Endometrial microvascular endothelial cells (primary cell): ENCODE data around the gene UTP14A. TPM values are rescaled to one million over a fixed set of nuclear protein-coding genes. Genes with fewer than 3 reads are reported as not detected.

Experiments
- total RNA-seq: library from RNA; depleted of rRNA; stranded (reverse); fragments of >200 nt; gene quantifications from one replicate; pipeline ENCODE4 v1.2.3, GENCODE V29; 2015; ENCODE audit errors: inconsistent ontology term

The UTP14A gene
- total RNA-seq, 1 donor from 2014 or later = 17.3 TPM

Other genes with a start within 250 kb of the UTP14A start
- gene XPNPEP2, start 167.2 kb upstream of the UTP14A start, total RNA-seq = not detected
- not detected for gene SASH3, start 126.2 kb upstream of the UTP14A start, total RNA-seq
- 34.0 TPM for gene ZDHHC9, start 62.3 kb upstream of the UTP14A start, total RNA-seq
- gene BCORL1, start 76.5 kb downstream of the UTP14A start, total RNA-seq = 1.9 TPM
- 18.5 TPM for gene ELF4, start 204.3 kb downstream of the UTP14A start, total RNA-seq